GM19193 (cell line): Measurements from ENCODE around the gene IFI35.

Experiments used
- POLR2A ChIP-seq: IDR thresholded peaks from 4 replicates; pipeline ENCODE4 v1.6.1; 2011; ENCODE audit not compliant: insufficient read depth, insufficient read length; ENCODE audit errors: extremely low read depth

The IFI35 gene

DNA sequence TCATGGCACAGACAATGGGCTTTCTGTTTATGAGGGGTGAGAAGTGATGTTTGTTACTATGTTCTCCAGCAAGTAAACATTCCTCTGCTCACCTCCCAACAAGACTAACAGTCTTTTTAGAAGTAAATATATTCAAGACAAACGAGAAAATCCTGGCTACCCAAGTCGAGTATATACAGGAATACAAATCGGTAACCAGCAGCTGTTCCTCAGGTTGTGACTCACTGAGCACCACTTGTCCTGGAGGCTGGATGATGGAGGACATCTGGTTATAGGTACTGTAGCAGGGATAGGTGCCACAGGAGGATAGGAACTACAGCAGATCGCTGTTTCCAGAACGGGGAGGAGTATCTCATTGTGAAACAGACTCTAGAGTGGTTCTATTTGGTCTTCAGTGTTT is 13.7 kb upstream of the IFI35 start:
- no peak for TF ChIP-seq POLR2A

DNA sequence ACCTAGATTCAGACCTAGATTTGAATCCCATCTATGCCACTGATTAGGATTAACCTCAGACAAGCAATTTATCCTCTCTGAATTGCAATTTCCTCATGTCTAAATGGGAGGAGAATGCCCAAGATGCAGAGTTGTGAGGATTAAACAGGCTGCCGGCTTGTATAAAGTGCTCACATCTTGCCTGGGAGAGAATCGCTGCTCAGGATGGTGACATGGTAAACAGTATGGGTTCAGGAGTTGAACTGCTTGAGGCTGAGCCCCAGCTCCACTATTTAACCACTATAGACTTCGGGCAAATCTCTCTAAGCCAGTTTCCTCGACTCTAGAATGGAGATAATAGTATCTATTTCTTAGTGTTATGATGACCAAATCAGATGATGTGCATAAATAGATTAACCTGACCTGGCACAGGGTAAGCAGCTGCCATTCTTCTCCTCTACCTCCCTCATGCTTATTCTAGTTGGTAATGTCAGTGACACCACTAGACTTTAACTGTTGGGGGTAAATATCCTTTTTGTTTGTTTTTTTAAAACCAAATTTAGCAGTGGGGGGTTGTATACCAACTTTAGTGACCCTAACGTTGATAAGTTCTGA is 9.1 kb upstream of the IFI35 start:
- no peak for TF ChIP-seq POLR2A

DNA sequence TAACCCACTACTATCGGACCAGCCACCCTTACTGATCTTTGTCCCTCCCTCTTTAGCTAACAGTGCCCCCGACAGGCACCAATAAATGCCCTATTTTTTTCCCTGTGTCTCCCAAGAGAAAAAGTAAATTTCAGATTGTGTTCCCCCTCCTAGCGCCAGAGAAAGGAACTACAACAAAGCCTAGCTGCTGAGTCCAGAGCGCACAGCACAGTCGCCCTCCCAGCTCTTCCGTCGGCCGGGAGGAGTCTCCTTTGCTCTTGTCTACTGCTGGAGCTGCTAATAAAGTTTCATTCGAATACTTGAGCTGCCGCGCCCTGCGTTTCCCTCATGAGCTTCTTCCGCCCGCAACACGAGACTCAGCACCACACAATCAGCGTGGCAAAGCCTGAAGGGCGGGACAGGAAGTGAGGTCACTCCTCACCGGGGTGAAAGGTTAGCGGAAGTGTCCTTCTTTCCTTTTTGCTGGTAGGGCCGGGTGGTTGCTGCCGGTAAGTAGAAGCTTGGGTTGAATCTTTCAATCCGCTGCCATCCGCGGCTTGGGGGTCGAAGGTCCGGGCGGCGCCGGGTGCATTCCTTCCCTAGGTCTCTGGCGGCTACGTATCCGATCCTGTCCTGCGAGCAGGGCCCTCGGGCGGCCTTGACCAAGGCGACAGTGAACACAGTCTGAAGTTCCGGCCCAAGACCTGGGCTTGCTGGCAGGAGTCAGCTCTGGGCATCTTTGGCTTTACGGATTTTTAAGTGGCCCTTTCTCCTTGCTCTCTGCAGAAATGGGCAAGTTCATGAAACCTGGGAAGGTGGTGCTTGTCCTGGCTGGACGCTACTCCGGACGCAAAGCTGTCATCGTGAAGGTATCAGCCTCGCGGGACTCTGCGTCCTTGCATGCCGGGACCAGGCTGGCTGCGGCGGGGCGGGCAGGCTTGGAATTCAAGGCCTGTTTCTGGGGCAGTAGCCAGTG is 8.3 kb upstream of the IFI35 start, which contains the start of gene RPL27:
Gene RPL27, plus strand, starts transcription at position 436 of the 955 bp plus-strand sequence. Its CDS starts 332 bp downstream, at position 768.
- TF ChIP-seq POLR2A, result peak; percentile 95

DNA sequence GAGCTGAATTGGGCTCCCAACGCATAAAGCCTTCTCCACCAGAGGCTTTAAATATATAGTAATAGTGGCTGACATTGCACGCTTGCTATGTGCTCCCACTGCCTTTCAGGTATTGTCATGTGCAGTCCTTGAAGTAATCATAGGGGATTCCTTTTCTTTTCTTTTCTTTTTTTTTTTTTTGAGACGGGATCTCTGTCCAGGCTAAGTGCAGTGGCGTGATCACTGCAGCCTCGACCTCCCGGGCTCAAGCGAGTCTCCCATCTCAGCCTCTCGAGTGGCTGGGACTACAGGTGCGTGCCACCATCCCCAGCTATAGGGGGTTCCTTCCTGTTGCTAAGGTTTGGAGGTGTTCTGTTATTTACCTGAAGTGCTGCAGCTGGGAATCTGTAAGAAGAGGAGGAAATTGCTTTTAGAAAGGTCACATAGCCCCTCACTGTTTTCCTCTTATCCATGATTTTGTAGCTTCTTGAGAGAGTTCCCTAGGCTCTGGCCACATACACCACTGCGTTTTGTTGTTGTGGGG is 7.5 kb upstream of the IFI35 start:
- no peak for TF ChIP-seq POLR2A

DNA sequence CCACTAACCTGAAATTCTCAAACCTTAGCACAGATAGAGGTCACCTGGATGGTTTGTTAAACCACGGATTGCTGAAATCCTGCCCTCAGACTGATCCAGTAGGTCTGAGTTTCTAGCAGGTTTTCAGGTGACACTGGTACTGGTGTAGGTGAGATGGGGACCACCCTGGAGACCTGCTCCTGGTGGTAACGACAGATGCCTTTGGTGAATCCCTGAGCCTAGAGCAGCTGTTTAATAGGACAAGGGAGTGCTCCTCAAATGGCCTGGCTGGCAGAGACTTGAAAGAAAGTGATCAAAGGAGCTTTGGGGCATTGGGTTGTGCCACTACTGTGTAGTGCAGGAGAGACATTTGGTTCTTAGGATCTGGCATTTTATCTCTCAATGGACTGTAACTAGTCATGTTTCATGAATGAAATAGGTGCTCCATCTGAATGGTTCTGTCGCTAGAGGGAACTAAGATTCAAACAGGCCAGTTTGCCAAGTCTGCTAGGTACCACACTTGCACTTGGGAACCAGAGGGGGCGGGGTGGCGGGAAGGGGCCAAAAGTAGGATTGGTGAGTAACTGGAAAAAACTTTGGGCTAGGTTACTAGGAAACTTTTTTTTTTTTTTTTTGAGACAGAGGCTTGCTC is 2.9 kb upstream of the IFI35 start:
- peak; percentile 26 for TF ChIP-seq POLR2A

DNA sequence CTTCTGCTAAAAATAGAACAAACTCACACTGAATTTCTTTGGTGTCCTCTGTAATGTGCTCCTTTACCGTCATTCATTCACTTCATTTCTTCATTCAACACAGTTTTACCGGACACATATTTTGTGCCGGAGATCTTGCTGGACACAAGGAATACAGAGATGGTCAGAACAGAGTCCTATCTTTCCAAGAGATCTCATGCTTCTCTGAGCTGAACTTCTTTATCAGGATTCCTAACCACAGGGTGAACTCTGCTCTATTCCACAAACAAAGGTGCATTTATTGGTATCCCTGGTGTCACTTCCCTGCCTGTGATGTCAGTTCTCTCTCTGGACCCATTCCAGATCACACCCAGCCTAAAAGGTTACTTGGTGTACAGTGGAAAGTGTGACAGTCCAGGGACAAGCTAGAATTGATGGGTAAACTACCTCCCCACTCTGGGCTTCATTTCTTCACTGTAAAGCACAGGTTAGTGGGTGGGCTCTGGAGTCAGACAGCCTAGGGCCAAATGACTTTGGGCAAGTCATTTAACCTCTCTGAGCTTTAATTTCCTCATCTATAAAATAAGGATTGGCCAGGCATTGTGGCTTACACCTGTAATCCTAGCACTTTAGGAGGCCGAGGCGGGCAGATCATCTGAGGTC is 4.2 kb downstream of the IFI35 start:
- TF ChIP-seq POLR2A, result no peak

DNA sequence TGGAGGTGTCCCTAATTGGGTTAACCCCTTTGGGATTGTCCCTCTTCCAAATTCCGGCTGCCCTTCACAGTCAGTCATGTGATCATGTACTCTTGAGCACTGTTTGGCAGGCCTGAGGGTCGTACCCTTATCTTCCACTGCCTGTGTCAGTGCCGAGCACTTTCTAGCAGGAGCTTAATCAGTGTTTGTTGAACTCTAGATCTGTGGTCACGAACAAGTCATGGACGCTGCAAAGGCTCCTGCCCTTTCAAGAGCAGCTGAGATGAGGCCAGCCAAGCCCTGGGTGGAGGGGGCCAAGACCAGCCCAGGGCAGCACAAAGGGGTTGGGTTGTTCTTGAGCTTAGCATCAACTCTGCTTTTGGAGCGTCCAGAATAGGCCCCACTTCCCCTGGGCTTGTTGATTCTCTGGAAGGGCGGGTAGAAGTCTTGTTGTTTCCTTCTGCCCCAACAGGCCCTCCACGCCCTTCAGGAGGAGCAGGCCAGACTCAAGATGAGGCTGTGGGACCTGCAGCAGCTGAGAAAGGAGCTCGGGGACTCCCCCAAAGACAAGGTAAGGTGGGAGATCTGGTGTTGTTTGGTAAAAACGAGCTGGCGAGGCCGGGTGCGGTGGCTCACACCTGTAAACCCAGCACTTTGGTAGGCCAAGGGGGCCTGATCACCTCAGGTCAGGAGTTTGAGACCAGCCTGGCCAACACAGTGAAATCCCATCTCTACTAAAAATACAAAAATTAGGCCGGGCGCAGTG is 5.3 kb downstream of the IFI35 start:
- TF ChIP-seq POLR2A, result no peak

DNA sequence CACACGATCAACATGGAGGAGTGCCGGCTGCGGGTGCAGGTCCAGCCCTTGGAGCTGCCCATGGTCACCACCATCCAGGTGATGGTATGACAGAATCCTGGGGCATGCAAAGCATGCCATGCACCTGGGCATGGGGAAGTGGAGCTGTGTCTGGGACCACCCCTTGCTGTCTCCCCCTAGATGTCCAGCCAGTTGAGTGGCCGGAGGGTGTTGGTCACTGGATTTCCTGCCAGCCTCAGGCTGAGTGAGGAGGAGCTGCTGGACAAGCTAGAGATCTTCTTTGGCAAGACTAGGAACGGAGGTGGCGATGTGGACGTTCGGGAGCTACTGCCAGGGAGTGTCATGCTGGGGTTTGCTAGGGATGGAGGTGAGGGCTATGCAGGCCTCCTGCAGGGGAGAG is 6.7 kb downstream of the IFI35 start:
- TF ChIP-seq POLR2A, result no peak

DNA sequence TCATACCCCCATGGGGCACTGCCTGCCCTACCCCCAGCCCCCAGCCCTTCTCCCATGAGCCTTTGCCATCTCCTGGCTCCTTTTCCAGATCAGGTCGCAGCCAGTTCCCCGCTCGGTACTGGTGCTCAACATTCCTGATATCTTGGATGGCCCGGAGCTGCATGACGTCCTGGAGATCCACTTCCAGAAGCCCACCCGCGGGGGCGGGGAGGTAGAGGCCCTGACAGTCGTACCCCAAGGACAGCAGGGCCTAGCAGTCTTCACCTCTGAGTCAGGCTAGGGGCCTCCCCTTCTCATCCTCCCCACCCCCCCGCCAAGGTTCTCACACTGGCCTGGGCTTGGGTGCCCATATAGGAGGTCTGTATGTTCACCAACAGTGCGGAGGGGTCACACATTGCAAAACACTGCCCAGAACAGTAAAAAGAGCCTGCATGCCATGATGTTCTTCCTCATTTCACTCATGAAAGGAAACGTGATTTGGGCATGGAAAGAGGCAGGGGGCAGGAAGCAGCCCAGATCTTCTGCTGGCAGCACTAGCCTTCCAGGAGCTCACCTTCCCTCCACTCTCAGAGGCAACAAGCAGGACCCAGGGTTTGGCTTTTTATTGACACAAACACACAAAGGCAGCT is 7.5 kb downstream of the IFI35 start:
- TF ChIP-seq POLR2A, result no peak

DNA sequence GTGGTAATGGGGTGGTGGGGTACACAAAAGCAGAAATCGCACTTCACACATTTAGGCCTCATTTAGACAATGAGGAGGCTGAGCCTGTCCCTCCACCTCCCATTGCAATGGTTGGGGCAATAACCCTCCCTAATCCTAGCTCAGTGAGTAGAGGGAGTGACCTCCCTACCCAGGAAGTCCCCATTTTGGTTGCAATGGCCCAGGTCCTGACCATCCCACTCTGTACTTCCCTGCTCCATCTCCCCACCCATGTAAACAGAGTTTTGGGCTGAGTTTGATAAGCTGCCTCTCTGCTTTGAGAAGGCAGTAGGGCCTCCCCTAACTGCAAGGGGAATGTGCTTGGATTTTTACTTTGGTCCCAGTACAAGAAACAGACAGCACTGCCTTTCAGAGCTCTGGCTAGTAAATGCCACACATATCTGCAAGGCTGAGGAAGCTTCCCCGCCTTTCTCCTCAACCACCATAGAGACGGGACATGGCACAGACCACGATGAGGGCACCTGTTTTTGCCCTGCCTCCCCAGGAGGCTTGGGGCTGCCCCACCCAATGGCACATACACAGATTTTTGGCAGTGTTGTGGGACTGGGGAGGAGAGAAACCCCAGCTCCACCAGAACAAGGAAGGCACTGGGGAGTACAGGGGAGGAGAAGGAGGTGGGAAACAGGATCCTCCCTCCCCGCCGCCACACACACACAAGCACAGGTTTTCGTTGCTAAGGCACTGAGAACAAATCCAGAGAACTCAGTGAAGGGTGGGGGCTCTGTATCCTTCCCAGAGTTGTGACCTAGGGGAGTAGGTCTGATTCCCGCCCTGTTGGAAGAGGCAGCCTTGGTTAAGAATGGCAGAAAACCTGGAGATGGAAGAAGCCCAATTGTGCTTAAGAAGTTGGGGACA is 8.3 kb downstream of the IFI35 start:
- no peak for TF ChIP-seq POLR2A

DNA sequence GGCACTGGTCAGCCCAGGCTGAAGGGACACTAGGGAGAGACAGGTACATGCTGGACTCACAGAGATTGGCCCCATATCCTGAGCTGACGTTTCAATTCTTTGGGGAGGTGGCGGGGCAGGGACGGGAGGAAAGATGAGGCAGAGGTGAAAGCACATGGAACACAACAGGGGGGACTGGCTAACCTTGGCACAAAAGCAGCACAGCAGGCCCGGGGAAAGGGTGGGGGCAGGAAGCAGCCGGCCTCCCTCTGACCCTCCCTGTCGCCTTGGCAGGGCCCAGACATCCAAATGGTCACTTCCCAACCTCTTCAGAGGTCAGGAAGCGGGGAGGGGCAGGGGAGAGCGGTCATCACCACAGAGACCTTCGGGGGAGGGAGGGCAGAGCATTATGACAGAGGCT is 9.0 kb downstream of the IFI35 start:
- TF ChIP-seq POLR2A, result peak; percentile 28

DNA sequence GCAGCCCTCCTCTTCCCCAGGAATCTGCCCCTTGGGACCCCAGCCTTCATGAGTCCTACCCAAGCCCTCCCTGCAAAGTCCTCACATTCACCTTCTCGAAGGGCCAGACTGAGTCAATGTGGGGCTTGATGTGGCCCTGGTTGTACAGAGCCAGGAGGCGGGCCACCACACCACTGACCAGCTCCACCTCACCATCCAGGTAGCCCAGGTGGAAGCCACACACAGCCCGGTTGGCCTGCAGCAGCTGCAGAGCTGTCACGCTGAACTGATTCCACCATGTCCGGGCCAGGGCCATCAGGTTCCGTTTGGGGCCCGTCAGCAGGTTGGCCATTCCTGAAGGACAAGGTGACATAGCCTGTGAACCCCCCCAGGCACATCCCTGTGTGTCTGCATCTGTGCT is 9.6 kb downstream of the IFI35 start:
- TF ChIP-seq POLR2A, result peak; percentile 34

DNA sequence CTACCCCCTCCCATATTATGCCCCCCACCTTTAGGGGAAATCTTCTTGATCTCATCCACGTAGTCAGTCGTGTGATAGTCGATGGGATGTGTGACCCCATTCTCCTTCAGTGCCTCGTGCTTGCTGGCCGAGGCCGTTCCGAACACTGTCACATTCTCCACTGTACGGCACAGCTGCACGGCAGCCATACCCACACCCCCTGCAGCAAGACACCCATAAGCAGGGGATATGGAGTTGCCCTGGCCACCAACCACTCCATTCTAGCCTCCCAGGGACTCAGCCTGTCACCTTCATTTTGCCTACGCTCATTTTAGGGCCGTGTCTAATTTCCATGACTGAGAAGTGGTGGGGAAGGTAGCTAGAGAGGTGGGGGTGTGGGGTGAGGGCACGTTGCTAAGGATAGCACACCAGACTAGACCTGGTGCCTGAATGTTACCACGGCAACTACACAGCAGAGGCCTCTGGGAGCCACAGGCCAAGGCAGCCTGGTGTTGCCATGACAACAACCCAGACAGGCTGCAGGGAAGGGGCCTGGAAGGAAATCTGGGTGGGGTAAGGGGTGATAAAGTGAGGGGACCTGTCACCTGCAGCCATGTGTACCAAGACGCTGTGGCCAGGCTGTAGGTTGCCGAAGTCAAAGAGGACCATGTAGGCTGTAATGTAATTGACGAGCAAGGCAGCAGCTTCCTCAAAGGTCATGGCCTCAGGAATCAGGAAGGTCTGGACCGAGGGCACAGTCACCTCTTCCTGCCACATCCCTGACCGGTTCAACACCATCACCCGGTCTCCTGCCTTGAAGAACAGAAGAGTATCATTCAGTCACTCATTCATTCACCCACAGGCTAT is 11.6 kb downstream of the IFI35 start:
- no peak for TF ChIP-seq POLR2A

DNA sequence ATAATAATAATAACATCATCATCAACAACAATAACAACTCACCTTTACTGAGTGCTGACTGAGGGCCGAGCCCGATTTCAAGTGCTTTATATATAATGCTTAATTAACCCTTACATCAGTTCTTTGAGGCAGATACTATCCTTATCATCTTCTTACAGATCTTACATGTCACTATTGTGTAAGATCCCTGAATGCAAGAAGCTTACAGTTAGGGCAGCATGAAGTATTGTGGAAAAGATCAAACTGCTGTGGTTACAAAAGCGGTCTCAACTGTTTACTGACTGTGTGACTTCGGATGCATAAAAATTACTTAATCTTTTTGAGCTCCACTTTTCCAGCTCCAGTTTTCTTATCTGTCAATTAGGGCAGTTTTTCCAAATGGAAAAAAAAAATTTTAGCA is 12.3 kb downstream of the IFI35 start:
- TF ChIP-seq POLR2A, result no peak
